HG03571 (cell line): ENCODE data around the gene PFDN2.

Source experiments
- ATAC-seq: cut with Tn5 transposase; IDR thresholded peaks from one replicate; pipeline ENCODE4 v1.9.1; 2021; ENCODE audit not compliant: unreplicated experiment

The PFDN2 gene

GRCh38 chr1:161106431-161106830 is 11.4 kb downstream of the PFDN2 start:
- ATAC-seq, result no peak

- ATAC-seq, result no peak
These were observed 17.3 kb downstream of the PFDN2 start for GRCh38 chr1:161100556-161100955.

GRCh38 chr1:161099090-161099802 is 18.6 kb downstream of the PFDN2 start:
- ATAC-seq, result no peak

- peak; percentile 51 for ATAC-seq
These were observed 19.4 kb downstream of the PFDN2 start, which contains the start of gene KLHDC9 for GRCh38 chr1:161098210-161099068. Gene KLHDC9 (plus strand): TSS chr1:161098361. CDS start chr1:161098536, 175 bp downstream.

GRCh38 chr1:161096530-161096929 is 21.3 kb downstream of the PFDN2 start:
- ATAC-seq, result no peak

GRCh38 chr1:161096015-161096414 is 21.8 kb downstream of the PFDN2 start:
- peak; percentile 40 for ATAC-seq

- ATAC-seq, result no peak
These were observed 22.6 kb downstream of the PFDN2 start for GRCh38 chr1:161095230-161095629.

- ATAC-seq, result no peak
These were observed 23.4 kb downstream of the PFDN2 start for GRCh38 chr1:161094481-161094880.

GRCh38 chr1:161092621-161093028 is 25.2 kb downstream of the PFDN2 start:
- no peak for ATAC-seq

GRCh38 chr1:161091796-161092507 is 25.9 kb downstream of the PFDN2 start:
- ATAC-seq, result no peak

GRCh38 chr1:161091093-161091492 is 26.7 kb downstream of the PFDN2 start:
- ATAC-seq, result no peak

- no peak for ATAC-seq
These were observed 27.2 kb downstream of the PFDN2 start for GRCh38 chr1:161090617-161091016.

- no peak for ATAC-seq
These were observed 27.9 kb downstream of the PFDN2 start for GRCh38 chr1:161089938-161090337.

GRCh38 chr1:161089251-161089924 is 28.4 kb downstream of the PFDN2 start, which contains the start of gene NECTIN4:
Gene NECTIN4 (minus strand): TSS chr1:161089558. CDS start chr1:161089296, 262 bp downstream.
- no peak for ATAC-seq

GRCh38 chr1:161088587-161089110 is 29.2 kb downstream of the PFDN2 start:
- no peak for ATAC-seq

- no peak for ATAC-seq
These were observed 31.4 kb downstream of the PFDN2 start for GRCh38 chr1:161086457-161086856.

- ATAC-seq, result no peak
These were observed 32.7 kb downstream of the PFDN2 start for GRCh38 chr1:161085165-161085564.

- ATAC-seq, result no peak
These were observed 33.2 kb downstream of the PFDN2 start for GRCh38 chr1:161084597-161084988.

- no peak for ATAC-seq
These were observed 33.9 kb downstream of the PFDN2 start for GRCh38 chr1:161083748-161084596.
